Smooth muscle cell (in vitro differentiated cells): Measurements from ENCODE around the gene PDE11A. TPM values are rescaled to one million over a fixed set of nuclear protein-coding genes. Genes with fewer than 3 reads are reported as not detected.

Experiments
- DNase-seq: peaks from one replicate; lab custom pipeline; 2025; ENCODE audit not compliant: unreplicated experiment; lab: John Stamatoyannopoulos, UW
- H2AFZ ChIP-seq: fragments of 200-600 bp; sonication (generic); 2 replicates; pipeline ENCODE4 v1.6.0; 2016; ENCODE audit warnings: antibody characterized with exemption, low read depth, mild to moderate bottlenecking
- H3F3A ChIP-seq: fragments of 200-600 bp; sonication (generic); 2 replicates; pipeline ENCODE4 v1.6.0; 2017; ENCODE audit warnings: antibody characterized with exemption, low read depth
- H3K27ac ChIP-seq: fragments of 200-600 bp; sonication (generic); 2 replicates; pipeline ENCODE4 v1.5.1; 2016; ENCODE audit warnings: low read depth, mild to moderate bottlenecking
- H3K27me3 ChIP-seq: fragments of 200-600 bp; sonication (generic); 2 replicates; pipeline ENCODE4 v1.6.1; 2016; ENCODE audit warnings: low read depth, mild to moderate bottlenecking
- H3K36me3 ChIP-seq: fragments of 200-600 bp; sonication (generic); 2 replicates; pipeline ENCODE4 v1.5.1; 2016; ENCODE audit warnings: low read depth
- H3K4me1 ChIP-seq: fragments of 200-600 bp; sonication (generic); 2 replicates; pipeline ENCODE4 v1.5.1; 2016; ENCODE audit warnings: low read depth
- H3K4me2 ChIP-seq: fragments of 200-600 bp; sonication (generic); 2 replicates; pipeline ENCODE4 v1.6.0; 2016; ENCODE audit warnings: mild to moderate bottlenecking
- H3K4me3 ChIP-seq: fragments of 200-600 bp; sonication (generic); 2 replicates; pipeline ENCODE4 v1.5.1; 2016; ENCODE audit warnings: mild to moderate bottlenecking
- H3K79me2 ChIP-seq: fragments of 200-600 bp; sonication (generic); 2 replicates; pipeline ENCODE4 v1.6.0; 2016; ENCODE audit warnings: low read depth, mild to moderate bottlenecking
- H3K9ac ChIP-seq: fragments of 200-600 bp; sonication (generic); 2 replicates; pipeline ENCODE4 v1.6.0; 2016; ENCODE audit warnings: low read depth
- H3K9me3 ChIP-seq: fragments of 200-600 bp; sonication (generic); replicated peaks from 2 replicates; pipeline ENCODE4 v1.5.1; 2016; ENCODE audit warnings: low read depth
- H4K20me1 ChIP-seq: fragments of 200-600 bp; sonication (generic); 2 replicates; pipeline ENCODE4 v1.6.0; 2016; ENCODE audit warnings: low read depth
- WGBS: methylation state at CpG from one replicate; pipeline ENCODE4 v1.1.7; 2016; ENCODE audit warnings: low lambda C conversion rate; 5-methylcytosine and 5-hydroxymethylcytosine counted together
- polyA plus RNA-seq: library from polyadenylated mRNA; unstranded; fragments of >200 nt; fragmentation: Nextera tagmentation; extraction: Ambion mirVana; gene quantifications from 2 replicates; pipeline ENCODE4 v1.2.1, GENCODE V29; 2016
- total RNA-seq: library from RNA; depleted of rRNA; stranded (reverse); fragments of >200 nt; gene quantifications from 2 replicates; pipeline ENCODE4 v1.2.3, GENCODE V29; 2014
- TF ChIP-seq, protein P1 (sequence below): fragments of 200-600 bp; sonication (generic); IDR thresholded peaks from 2 replicates; pipeline ENCODE4 v1.5.1; 2017; ENCODE audit warnings: borderline replicate concordance, mild to moderate bottlenecking, antibody characterized with exemption; ENCODE audit not compliant: insufficient read depth, poor library complexity, severe bottlenecking

PDE11A gene
- total and polyA plus RNA-seq, 2 experiments from 2014 or later, result under 0.01 TPM; not detected in 1

DNA sequence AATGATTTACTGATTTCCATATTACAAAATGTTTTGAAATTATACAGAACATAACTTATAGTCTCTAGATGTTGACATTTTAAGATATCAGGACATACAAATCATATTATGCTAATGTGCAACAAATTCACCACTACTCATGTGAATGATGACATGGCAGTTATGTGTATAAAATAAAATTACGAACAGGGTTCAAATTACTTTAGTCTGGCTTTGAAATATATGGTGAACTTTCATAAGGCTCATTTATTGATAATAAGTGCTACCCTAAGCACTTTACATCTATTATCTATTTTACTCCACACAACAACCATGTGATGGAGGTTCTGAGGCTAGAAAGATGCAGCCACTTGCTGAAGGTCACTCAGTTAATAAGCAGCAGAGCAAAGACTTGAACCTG, 62.8 kb downstream of the PDE11A start:
- Histone ChIP-seq H2AFZ (no peak overlapping the region), H3K9me3 (no peaks in the 10 kb centered on the region), H3K36me3 (no peaks in the 10 kb centered on the region), H3K4me1 (no peaks in the 10 kb centered on the region), H3K9ac (no peak overlapping the region), H3K4me2 (no peak overlapping the region), H3K4me3 (no peak overlapping the region), H3F3A (no peaks in the 10 kb centered on the region), H3K27ac (no peak overlapping the region), H3K27me3 (no peaks in the 10 kb centered on the region), H4K20me1 (no peaks in the 10 kb centered on the region), H3K79me2 (no peaks in the 10 kb centered on the region)
- no peak for DNase-seq
- TF ChIP-seq, protein P1, sequence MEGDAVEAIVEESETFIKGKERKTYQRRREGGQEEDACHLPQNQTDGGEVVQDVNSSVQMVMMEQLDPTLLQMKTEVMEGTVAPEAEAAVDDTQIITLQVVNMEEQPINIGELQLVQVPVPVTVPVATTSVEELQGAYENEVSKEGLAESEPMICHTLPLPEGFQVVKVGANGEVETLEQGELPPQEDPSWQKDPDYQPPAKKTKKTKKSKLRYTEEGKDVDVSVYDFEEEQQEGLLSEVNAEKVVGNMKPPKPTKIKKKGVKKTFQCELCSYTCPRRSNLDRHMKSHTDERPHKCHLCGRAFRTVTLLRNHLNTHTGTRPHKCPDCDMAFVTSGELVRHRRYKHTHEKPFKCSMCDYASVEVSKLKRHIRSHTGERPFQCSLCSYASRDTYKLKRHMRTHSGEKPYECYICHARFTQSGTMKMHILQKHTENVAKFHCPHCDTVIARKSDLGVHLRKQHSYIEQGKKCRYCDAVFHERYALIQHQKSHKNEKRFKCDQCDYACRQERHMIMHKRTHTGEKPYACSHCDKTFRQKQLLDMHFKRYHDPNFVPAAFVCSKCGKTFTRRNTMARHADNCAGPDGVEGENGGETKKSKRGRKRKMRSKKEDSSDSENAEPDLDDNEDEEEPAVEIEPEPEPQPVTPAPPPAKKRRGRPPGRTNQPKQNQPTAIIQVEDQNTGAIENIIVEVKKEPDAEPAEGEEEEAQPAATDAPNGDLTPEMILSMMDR, result no peak
- 96% methylated on average over 1 of the region's 1 CpG for WGBS

DNA sequence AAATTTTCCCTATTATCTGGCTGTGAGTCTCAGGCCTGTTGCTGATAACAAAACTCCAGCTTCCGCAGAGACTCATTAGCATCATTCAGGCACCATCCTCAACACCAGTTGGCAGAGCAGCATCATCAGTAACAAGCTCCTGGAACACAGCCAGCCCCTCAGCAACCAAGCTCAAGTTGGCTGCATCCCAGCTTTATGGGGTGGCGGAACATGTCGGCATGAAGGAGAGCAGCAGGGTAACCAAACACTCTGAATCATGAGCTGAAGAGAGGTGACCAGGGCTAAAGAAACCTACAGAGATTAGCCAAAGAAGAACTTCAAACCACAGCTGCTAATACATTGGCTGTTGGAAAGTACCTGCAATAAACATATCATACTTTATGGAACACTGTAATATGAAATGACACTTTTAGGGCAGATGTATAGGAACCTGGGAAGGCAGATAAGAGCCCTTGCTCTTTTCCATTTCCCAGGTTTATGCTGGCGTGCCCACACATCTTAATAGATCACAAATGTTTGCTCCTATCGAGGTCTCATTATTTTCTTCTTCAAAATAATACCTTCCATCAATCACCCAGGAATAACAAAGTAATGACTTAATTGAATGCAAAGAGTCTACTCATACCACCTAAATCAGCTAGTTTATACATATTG, 63.8 kb downstream of the PDE11A start:
- no peak overlapping the region for H3K9ac ChIP-seq

DNA sequence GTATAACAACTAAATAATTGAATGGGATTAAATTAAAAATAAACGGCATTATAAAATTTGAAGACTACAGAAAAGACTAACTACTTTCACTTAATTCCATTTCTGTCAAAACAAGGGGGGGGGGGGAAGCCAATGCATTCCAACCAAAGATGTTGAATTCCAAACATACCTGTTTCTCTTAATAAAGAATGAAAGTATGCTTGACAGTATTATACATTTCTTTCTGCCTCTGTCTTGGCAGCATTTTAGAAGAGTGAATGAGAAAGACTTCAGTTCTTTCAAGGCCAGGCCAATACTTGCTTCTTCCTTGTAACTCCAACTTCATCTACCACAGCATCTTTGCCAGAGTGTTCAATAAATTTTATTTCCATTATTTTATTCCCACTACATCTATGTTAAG, 65.9 kb downstream of the PDE11A start:
- DNase-seq, result no peak
- H3K27ac ChIP-seq, result no peak overlapping the region
- H4K20me1 ChIP-seq, result no peaks in the 10 kb centered on the region
- no peaks in the 10 kb centered on the region for H3K36me3 ChIP-seq
- WGBS, result 91% methylated on average over 1 of the region's 1 CpG
- H3K4me2 ChIP-seq, result no peak overlapping the region
- no peaks in the 10 kb centered on the region for H3K4me1 ChIP-seq
- no peak overlapping the region for H3K4me3 ChIP-seq
- no peaks in the 10 kb centered on the region for H3F3A ChIP-seq
- H2AFZ ChIP-seq, result no peak overlapping the region
- TF ChIP-seq, protein P1, result no peak
- no peaks in the 10 kb centered on the region for H3K79me2 ChIP-seq
- H3K9ac ChIP-seq, result no peak overlapping the region
- H3K27me3 ChIP-seq, result no peaks in the 10 kb centered on the region
- no peaks in the 10 kb centered on the region for H3K9me3 ChIP-seq

More for the DNA sequence above, 63.8 kb downstream of the PDE11A start:
- no peaks in the 10 kb centered on the region for H3F3A ChIP-seq
- no peak overlapping the region for H3K27ac ChIP-seq
- TF ChIP-seq, protein P1, result no peak
- no peaks in the 10 kb centered on the region for H3K27me3 ChIP-seq
- 80% methylated on average over 5 of the region's 5 CpGs for WGBS
- no peak overlapping the region for H2AFZ ChIP-seq
- no peaks in the 10 kb centered on the region for H3K79me2 ChIP-seq
- H4K20me1 ChIP-seq, result no peaks in the 10 kb centered on the region
- no peak overlapping the region for H3K4me2 ChIP-seq
- no peaks in the 10 kb centered on the region for H3K9me3 ChIP-seq
- no peak overlapping the region for H3K4me3 ChIP-seq
- DNase-seq, result no peak
- no peaks in the 10 kb centered on the region for H3K4me1 ChIP-seq
- H3K36me3 ChIP-seq, result no peaks in the 10 kb centered on the region

DNA sequence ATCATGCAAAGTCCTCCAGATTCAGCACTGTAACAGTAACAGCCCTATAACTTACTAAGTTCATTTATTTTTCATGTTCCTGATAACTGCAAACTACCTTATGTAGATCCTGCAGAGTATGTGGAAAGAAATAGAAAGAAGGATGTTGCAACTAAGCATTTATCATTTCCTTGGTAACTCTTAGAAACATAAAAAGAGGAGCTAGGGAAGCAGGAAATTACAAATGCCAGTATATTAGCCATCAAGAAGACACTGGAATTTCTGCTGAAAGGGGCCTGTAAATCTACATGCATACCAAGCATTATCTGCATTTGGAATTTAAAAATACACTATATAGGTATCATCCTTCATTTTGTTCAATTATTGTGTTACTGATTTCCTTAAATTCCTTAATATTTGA, 66.8 kb downstream of the PDE11A start:
- Histone ChIP-seq H3K9me3 (no peaks in the 10 kb centered on the region), H3K36me3 (no peaks in the 10 kb centered on the region), H3K27ac (no peak overlapping the region), H3K4me3 (no peak overlapping the region), H3K4me1 (no peaks in the 10 kb centered on the region), H3K9ac (no peak overlapping the region), H3F3A (no peaks in the 10 kb centered on the region), H3K27me3 (no peaks in the 10 kb centered on the region), H3K79me2 (no peaks in the 10 kb centered on the region), H3K4me2 (no peak overlapping the region), H4K20me1 (no peaks in the 10 kb centered on the region), H2AFZ (no peak overlapping the region)
- no peak for DNase-seq
- TF ChIP-seq, protein P1, result no peak
